Transverse colon (tissue), 4 donors: Measurements from ENCODE around the gene PGM2L1. TPM values are rescaled to one million over a fixed set of nuclear protein-coding genes. Genes with fewer than 3 reads are reported as not detected.

Source experiments
- DNase-seq: peaks from one replicate; pipeline ENCODE4 v3.0.0-alpha.2; 2019
- H3K27ac ChIP-seq, 4 donors: fragments of 200-600 bp; sonication (generic); 2 replicates each; pipeline ENCODE4 v1.5.1; 2016 to 2018; ENCODE audit warnings: inconsistent platforms in 4 of 4
- H3K27me3 ChIP-seq: fragments of 200-600 bp; sonication (generic); 2 replicates; pipeline ENCODE4 v1.5.1; 2017; ENCODE audit warnings: inconsistent platforms
- H3K36me3 ChIP-seq, 4 donors: fragments of 200-600 bp; sonication (generic); 2 replicates each; pipeline ENCODE4 v1.5.1; 2017 to 2019; ENCODE audit warnings: inconsistent platforms in 4 of 4
- H3K4me1 ChIP-seq, 4 donors: fragments of 200-600 bp; sonication (generic); 2 replicates each; pipeline ENCODE4 v1.5.1; 2017 to 2020; ENCODE audit warnings: inconsistent platforms in 4 of 4
- H3K4me3 ChIP-seq, 4 donors: fragments of 200-600 bp; sonication (generic); 1 replicate in 1 of 4; 2 replicates in 3 of 4; pipeline versions ENCODE4 v1.5.1 to v1.6.1; 2017 to 2019; ENCODE audit warnings: inconsistent platforms in 4 of 4
- H3K9me3 ChIP-seq, 2 donors: fragments of 200-600 bp; sonication (generic); 2 replicates each; pipeline ENCODE4 v1.5.1; 2017 to 2019; ENCODE audit warnings: inconsistent platforms in 2 of 2
- EP300 ChIP-seq: sonication (generic); formaldehyde crosslinking; IDR thresholded peaks from one replicate; pipeline ENCODE4 v1.6.1; 2017; ENCODE audit warnings: antibody characterized with exemption, low read depth
- POLR2A ChIP-seq: fragments of 450-650 bp; IDR thresholded peaks from one replicate; pipeline ENCODE4 v1.6.1; 2016; ENCODE audit warnings: antibody characterized with exemption, mild to moderate bottlenecking, moderate library complexity
- POLR2AphosphoS5 ChIP-seq, 3 donors: sonication (generic); formaldehyde crosslinking; IDR thresholded peaks; one replicate each; pipeline ENCODE4 v1.6.1; 2016; ENCODE audit warnings: antibody characterized with exemption in 3 of 3
- WGBS, 2 donors: methylation state at CpG; one replicate each; pipeline ENCODE4 v1.1.5; 2018; ENCODE audit warnings: low coverage in 1 of 2; 5-methylcytosine and 5-hydroxymethylcytosine counted together
- in situ Hi-C, 4 donors: fragments of 200-750 bp; cut with MboI; loops; one replicate each; pipeline versions ENCODE4 v1.15.0 to v1.15.1; 2017; ENCODE audit warnings: low sequenced_read_pairs in 3 of 4, low pct_ligation_motif_present in 1 of 4, low pct_unique_long_range_greater_than_20kb in 1 of 4
- intact Hi-C: fragments of 100-400 bp; cut with DNase I; formaldehyde crosslinking; loops from one replicate; pipeline ENCODE4 v1.15.1; 2023; ENCODE audit warnings: low total_unique reads
- total RNA-seq, 4 donors: library from RNA; depleted of rRNA; stranded (reverse); fragments of >200 nt; gene quantifications; one replicate each; pipeline ENCODE4 v1.1.0, GENCODE V29; 2016
- TF ChIP-seq, protein P1 (sequence below), 5 experiments: fragments of 200-600 bp in 3 of 5; fragments of 450-650 bp in 2 of 5; sonication (generic) in 3 of 5; IDR thresholded peaks; 1 replicate in 2 of 5; 2 replicates in 3 of 5; pipeline ENCODE4 v1.5.1; 2016 to 2017; ENCODE audit warnings: antibody characterized with exemption in 5 of 5, inconsistent platforms in 3 of 5, mild to moderate bottlenecking in 2 of 5, moderate library complexity in 1 of 5

PGM2L1 gene
- total RNA-seq, 4 donors from 2014 or later: 2.6 to 10.1 (median 8.3) TPM

DNA sequence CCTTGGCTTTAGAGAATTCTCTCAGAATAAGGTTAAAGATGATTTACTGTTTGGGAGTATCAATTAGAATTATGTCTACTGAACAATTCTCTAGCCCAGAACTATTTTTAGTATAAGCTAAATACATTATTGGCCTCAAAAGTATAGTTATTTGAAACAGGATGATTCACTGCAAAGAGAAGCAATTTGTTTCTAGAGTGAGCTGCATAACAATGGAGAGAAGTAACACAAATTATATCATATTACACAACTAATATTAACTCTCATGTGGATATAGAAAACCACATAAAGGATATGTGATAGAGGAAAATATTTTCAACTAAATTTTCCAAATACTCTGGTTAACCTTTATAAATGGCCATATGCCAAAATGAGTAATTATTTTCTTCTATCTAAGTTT is 24.9 kb downstream of the PGM2L1 start:
- in situ Hi-C loops: no loop called here
- no peak for DNase-seq
- intact Hi-C loops: no loop called here

DNA sequence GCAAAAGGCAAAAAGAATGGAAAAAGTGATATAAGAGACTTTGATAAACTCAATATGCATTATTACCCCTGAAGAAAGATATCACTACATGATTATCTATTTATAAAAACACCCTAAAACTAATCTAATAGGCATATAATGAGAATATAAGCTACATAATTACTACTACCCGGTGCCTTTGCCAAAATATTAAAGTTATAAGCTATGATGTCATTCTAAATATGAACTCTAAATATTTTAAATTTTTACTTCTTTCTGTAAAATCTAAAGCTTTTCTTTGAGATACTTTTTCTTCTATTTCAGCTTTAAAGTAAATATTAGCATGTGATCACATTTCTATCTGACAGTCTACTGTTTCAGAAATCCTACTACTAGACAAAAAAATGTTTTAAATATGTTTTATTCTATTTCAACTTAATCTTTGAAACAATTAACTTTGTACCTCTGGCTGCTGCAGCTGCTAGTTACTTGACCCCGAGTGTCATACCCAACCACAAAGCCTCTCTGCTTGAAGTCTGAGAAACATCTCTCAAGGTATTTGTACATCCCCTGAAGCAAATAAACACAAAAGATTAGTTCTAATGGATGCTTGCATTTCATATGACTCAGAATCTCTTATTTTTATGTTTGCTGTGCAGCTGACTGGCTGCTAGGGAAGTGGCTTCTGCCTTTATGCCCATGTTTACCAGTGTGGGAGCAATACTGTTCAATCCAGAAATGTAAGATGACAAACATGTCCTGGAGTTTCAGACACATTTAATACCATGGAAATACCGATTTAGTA is 26.8 kb downstream of the PGM2L1 start:
- in situ Hi-C loops: no loop called here
- peaks cover 0 to 19% (median 4%) of the 10 kb centered on the region in 4 donors for H3K36me3 ChIP-seq
- H3K4me1 ChIP-seq: no peaks in the 10 kb centered on the region
- H3K27ac ChIP-seq: no peak overlapping the region
- no peaks in the 10 kb centered on the region for H3K9me3 ChIP-seq
- DNase-seq: no peak
- H3K4me3 ChIP-seq: no peak overlapping the region
- TF ChIP-seq, protein P1, sequence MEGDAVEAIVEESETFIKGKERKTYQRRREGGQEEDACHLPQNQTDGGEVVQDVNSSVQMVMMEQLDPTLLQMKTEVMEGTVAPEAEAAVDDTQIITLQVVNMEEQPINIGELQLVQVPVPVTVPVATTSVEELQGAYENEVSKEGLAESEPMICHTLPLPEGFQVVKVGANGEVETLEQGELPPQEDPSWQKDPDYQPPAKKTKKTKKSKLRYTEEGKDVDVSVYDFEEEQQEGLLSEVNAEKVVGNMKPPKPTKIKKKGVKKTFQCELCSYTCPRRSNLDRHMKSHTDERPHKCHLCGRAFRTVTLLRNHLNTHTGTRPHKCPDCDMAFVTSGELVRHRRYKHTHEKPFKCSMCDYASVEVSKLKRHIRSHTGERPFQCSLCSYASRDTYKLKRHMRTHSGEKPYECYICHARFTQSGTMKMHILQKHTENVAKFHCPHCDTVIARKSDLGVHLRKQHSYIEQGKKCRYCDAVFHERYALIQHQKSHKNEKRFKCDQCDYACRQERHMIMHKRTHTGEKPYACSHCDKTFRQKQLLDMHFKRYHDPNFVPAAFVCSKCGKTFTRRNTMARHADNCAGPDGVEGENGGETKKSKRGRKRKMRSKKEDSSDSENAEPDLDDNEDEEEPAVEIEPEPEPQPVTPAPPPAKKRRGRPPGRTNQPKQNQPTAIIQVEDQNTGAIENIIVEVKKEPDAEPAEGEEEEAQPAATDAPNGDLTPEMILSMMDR (IDR thresholded peaks at IDR 0.05): no peak
- TF ChIP-seq POLR2A (no peak), EP300 (no peak), POLR2AphosphoS5 (IDR thresholded peaks at IDR 0.05) (no peak)
- intact Hi-C loops: no loop called here
- no peaks in the 10 kb centered on the region for H3K27me3 ChIP-seq
- WGBS, 2 donors: 79 to 84% methylated on average over 3 of the region's 3 CpGs

More for the DNA sequence above, 24.9 kb downstream of the PGM2L1 start:
- Histone ChIP-seq H3K36me3 (peaks cover 0 to 5% (median 0%) of the 10 kb centered on the region in 4 donors), H3K9me3 (no peaks in the 10 kb centered on the region), H3K27me3 (no peaks in the 10 kb centered on the region), H3K4me3 (no peak overlapping the region), H3K27ac (no peak overlapping the region), H3K4me1 (no peaks in the 10 kb centered on the region)
- no peak for TF ChIP-seq POLR2AphosphoS5 (IDR thresholded peaks at IDR 0.05)
- no peak for TF ChIP-seq EP300
- TF ChIP-seq POLR2A: no peak
- TF ChIP-seq, protein P1 (IDR thresholded peaks at IDR 0.05): no peak

DNA sequence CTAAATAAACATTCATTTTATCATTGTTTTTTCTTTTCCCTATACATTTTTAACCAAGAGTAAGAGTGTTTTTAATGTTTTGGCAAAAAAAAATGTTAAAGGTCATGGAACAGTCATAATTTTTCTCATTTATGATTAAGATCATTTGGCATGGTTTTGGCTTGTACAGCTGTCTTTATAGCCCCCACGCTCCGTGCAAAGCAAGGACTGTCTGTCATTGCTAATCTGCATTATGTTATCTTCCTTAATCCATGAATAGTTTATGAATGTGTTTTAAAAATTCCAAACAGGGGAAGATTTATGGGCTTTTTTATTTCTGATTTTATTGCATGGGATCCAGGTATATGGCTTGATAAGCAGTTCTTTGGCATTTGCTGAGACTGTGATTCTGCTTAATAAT is 28.1 kb downstream of the PGM2L1 start:
- Histone ChIP-seq H3K4me1 (no peaks in the 10 kb centered on the region), H3K36me3 (peaks cover 0 to 22% (median 4%) of the 10 kb centered on the region in 4 donors), H3K27ac (no peak overlapping the region), H3K4me3 (no peak overlapping the region), H3K27me3 (no peaks in the 10 kb centered on the region), H3K9me3 (no peaks in the 10 kb centered on the region)
- intact Hi-C loops (no loop called here), in situ Hi-C loops (no loop called here)
- TF ChIP-seq, protein P1 (IDR thresholded peaks at IDR 0.05): no peak
- TF ChIP-seq POLR2AphosphoS5 (IDR thresholded peaks at IDR 0.05) (no peak), POLR2A (no peak), EP300 (no peak)
- no peak for DNase-seq
- WGBS, 2 donors: 62 to 69% methylated on average over 2 of the region's 2 CpGs

DNA sequence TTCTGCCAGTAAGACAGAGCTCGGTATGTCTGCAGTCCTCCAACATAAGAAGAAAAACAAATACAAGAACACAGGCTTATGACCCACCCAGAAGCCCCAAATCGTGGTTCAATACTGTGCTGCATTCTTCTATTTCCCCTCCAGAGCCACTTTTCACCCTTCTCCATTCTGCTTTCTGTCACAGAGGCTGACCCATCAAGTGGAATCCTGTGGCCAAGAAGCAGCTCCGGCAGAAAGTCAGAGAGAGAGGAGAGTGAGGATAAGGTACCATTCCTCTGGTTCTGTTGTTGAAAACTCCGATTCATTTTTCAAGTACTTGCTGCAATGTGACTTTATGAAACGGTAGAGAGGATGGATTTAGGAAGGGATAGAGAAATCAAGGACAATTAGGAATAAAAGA is 30.4 kb downstream of the PGM2L1 start:
- Histone ChIP-seq H3K36me3 (peaks cover 0 to 22% (median 4%) of the 10 kb centered on the region in 4 donors), H3K9me3 (no peaks in the 10 kb centered on the region), H3K27me3 (no peaks in the 10 kb centered on the region), H3K4me3 (no peak overlapping the region), H3K27ac (no peak overlapping the region), H3K4me1 (no peaks in the 10 kb centered on the region)
- DNase-seq: no peak
- TF ChIP-seq EP300 (no peak), POLR2A (no peak), POLR2AphosphoS5 (IDR thresholded peaks at IDR 0.05) (no peak)
- TF ChIP-seq, protein P1 (IDR thresholded peaks at IDR 0.05): no peak
- intact Hi-C loops: no loop called here
- in situ Hi-C loops: no loop called here
- WGBS, 2 donors: 89 to 93% methylated on average over 5 of the region's 5 CpGs
